ENCODE results near the gene FAM216B. TPM values are rescaled to one million over a fixed set of nuclear protein-coding genes. Genes with fewer than 3 reads are reported as not detected.

FAM216B gene
- total RNA-seq, 1 experiment from 2014 or later: not detected

DNA sequence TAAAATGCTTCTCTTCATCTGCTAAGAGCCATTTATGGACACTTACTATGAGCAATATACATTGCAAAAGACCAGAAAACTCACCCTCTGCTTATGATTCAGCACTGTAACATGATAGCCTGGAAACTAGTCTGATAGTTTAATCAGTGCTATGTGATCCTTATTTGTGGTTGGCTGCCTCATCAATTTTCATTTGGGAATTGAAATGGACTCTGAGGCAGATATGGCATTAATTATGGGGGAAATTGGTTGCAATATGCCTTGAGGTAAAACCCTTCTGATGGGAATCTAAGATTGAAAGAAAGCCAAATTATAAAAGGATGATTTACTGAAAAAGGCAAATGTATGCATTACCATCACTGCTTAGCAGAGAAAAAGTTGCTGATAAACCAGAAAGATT, 33.5 kb downstream of the FAM216B start:
- no peaks in the 10 kb centered on the region for H3K4me1 ChIP-seq (ENCODE audit: insufficient read depth, low read length)
- no peak overlapping the region for H4K91ac ChIP-seq (ENCODE audit: insufficient read length, low read depth, low read length)
- TF ChIP-seq, protein P1, sequence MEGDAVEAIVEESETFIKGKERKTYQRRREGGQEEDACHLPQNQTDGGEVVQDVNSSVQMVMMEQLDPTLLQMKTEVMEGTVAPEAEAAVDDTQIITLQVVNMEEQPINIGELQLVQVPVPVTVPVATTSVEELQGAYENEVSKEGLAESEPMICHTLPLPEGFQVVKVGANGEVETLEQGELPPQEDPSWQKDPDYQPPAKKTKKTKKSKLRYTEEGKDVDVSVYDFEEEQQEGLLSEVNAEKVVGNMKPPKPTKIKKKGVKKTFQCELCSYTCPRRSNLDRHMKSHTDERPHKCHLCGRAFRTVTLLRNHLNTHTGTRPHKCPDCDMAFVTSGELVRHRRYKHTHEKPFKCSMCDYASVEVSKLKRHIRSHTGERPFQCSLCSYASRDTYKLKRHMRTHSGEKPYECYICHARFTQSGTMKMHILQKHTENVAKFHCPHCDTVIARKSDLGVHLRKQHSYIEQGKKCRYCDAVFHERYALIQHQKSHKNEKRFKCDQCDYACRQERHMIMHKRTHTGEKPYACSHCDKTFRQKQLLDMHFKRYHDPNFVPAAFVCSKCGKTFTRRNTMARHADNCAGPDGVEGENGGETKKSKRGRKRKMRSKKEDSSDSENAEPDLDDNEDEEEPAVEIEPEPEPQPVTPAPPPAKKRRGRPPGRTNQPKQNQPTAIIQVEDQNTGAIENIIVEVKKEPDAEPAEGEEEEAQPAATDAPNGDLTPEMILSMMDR (conservative IDR thresholded peaks at IDR 0.05): no peak
- H3K4me1 Mint-ChIP-seq: no peaks in the 10 kb centered on the region
- no peak overlapping the region for H4K5ac ChIP-seq (ENCODE audit: insufficient read length, low read depth, low read length)
- peaks cover 24 to 27% of the 10 kb centered on the region in 2 experiments for H3K9me3 Mint-ChIP-seq
- no peak overlapping the region for H2BK12ac ChIP-seq (ENCODE audit: insufficient read length, low read depth, low read length)
- no peak overlapping the region for H3T11ph ChIP-seq (ENCODE audit: low read length)
- peaks cover 2% of the 10 kb centered on the region; the same call in 1 of the 2 replicates for H3K27me3 Mint-ChIP-seq (ENCODE audit: low read depth)
- H3K4me3 Mint-ChIP-seq: no peak overlapping the region
- H3K27ac Mint-ChIP-seq: no peak overlapping the region
- no peak overlapping the region for H4K8ac ChIP-seq (replicated peaks; ENCODE audit: insufficient read length, low read depth, low read length)
- H3K23me2 ChIP-seq (ENCODE audit: insufficient read length, low read depth, low read length, poor library complexity, severe bottlenecking): no peaks in the 10 kb centered on the region
- H3K79me2 ChIP-seq (ENCODE audit: insufficient read depth, low read length): no peaks in the 10 kb centered on the region
- H2AFZ ChIP-seq (ENCODE audit: low read length): no peak overlapping the region
- no peaks in the 10 kb centered on the region for H3K9me3 ChIP-seq (ENCODE audit: control insufficient read depth, low read depth, low read length)
- H3K4me2 ChIP-seq (ENCODE audit: insufficient read depth, insufficient read length, low read length): no peak overlapping the region
- H3K27me3 ChIP-seq (ENCODE audit: insufficient read depth, low read length): no peaks in the 10 kb centered on the region; the same call in 1 of the 2 replicates
- no peak overlapping the region for H3K18ac ChIP-seq (ENCODE audit: insufficient read length, low read depth, low read length)
- H2BK20ac ChIP-seq (ENCODE audit: low read depth, low read length, poor library complexity, severe bottlenecking): no peak overlapping the region
- no peak overlapping the region for H2BK15ac ChIP-seq (ENCODE audit: low read depth, low read length)
- H4K20me1 ChIP-seq (ENCODE audit: control insufficient read depth, insufficient read depth, insufficient read length): no peaks in the 10 kb centered on the region
- no peak overlapping the region for H3K56ac ChIP-seq (ENCODE audit: insufficient read length, low read depth, low read length)
- no peak overlapping the region for H3K14ac ChIP-seq (ENCODE audit: insufficient read depth, low read length)
- no peak overlapping the region for H3K23ac ChIP-seq (ENCODE audit: insufficient read length, low read depth, low read length)
- H2BK5ac ChIP-seq (ENCODE audit: insufficient read length, low read length): no peak overlapping the region
- H3K27ac ChIP-seq (ENCODE audit: insufficient read length, low read depth, low read length): no peak overlapping the region
- no peak overlapping the region for H2BK120ac ChIP-seq (ENCODE audit: low read depth, low read length, poor library complexity, severe bottlenecking)
- no peak overlapping the region for H3K9ac ChIP-seq (ENCODE audit: extremely low read depth, insufficient read length, low read length)
- H3K79me1 ChIP-seq (ENCODE audit: insufficient read depth, low read depth, low read length, poor library complexity, severe bottlenecking): no peaks in the 10 kb centered on the region
- peaks cover 25 to 38% (median 26%) of the 10 kb centered on the region in 3 experiments for H3K36me3 Mint-ChIP-seq (ENCODE audit: insufficient read depth in 1 of 3, low read depth in 3 of 3)
- DNase-seq: no peak
- no peak overlapping the region for H2AK5ac ChIP-seq (ENCODE audit: insufficient read length, low read length)
- no peak overlapping the region for H3K4ac ChIP-seq (ENCODE audit: low read depth, low read length)

Measured in H9 (cell line).